SU-DHL-6 (cell line): ENCODE results near the gene UFC1.
A peak's percentile ranks its signal among the peaks of the same experiment; 100 is the strongest.
"Not testable (repeated sequence)": the region's sequence is repeated elsewhere in the genome, so short reads cannot be mapped to it uniquely, and the experiment has no call there.

Experiments
- H2AFZ ChIP-seq: fragments of 200-600 bp; sonication (generic); 2 replicates; pipeline ENCODE4 v1.6.1; 2014; ENCODE audit warnings: low read depth, mild to moderate bottlenecking, moderate library complexity, mixed read lengths, antibody characterized with exemption, low read length; ENCODE audit not compliant: severe bottlenecking
- H3F3A ChIP-seq: fragments of 200-600 bp; shearing (Covaris generic); 2 replicates; pipeline ENCODE4 v1.6.0; 2016; ENCODE audit warnings: antibody characterized with exemption, mild to moderate bottlenecking; ENCODE audit not compliant: insufficient read depth
- H3K27ac ChIP-seq: fragments of 200-600 bp; sonication (generic); 2 replicates; pipeline ENCODE4 v1.5.1; 2016; ENCODE audit warnings: low read depth, mild to moderate bottlenecking, low read length, moderate library complexity, mixed read lengths
- H3K27me3 ChIP-seq: fragments of 200-600 bp; sonication (generic), shearing (Covaris generic); 2 replicates; pipeline ENCODE4 v1.6.0; 2014; ENCODE audit warnings: mild to moderate bottlenecking, low read length
- H3K36me3 ChIP-seq: fragments of 200-600 bp; sonication (generic); 2 replicates; pipeline ENCODE4 v1.6.1; 2014; ENCODE audit warnings: mild to moderate bottlenecking, low read length, mixed read lengths
- H3K4me2 ChIP-seq: fragments of 300-600, 200-600 bp; shearing (Covaris generic), sonication (generic); 2 replicates; pipeline ENCODE4 v1.6.0; 2014; ENCODE audit warnings: low read length, low read depth, mild to moderate bottlenecking; ENCODE audit not compliant: poor library complexity, severe bottlenecking
- H3K4me3 ChIP-seq: fragments of 200-600 bp; sonication (generic); 2 replicates; pipeline ENCODE4 v1.5.1; 2014; ENCODE audit warnings: antibody characterized with exemption, low read length, mild to moderate bottlenecking, mixed read lengths; ENCODE audit not compliant: insufficient read depth, poor library complexity, severe bottlenecking
- H3K79me2 ChIP-seq: fragments of 200-600 bp; sonication (generic); 2 replicates; pipeline ENCODE4 v1.6.1; 2014; ENCODE audit warnings: mild to moderate bottlenecking, low read length, moderate library complexity; ENCODE audit not compliant: insufficient read depth
- H3K9ac ChIP-seq: fragments of 200-600 bp; sonication (generic); 2 replicates; pipeline ENCODE4 v1.7.0; 2014; ENCODE audit warnings: mild to moderate bottlenecking, low read length
- H3K9me2 ChIP-seq: fragments of 200-600 bp; sonication (generic); replicated peaks from 2 replicates; pipeline ENCODE4 v1.6.1; 2014; ENCODE audit warnings: low read length; ENCODE audit not compliant: insufficient read depth
- H3K9me3 ChIP-seq: fragments of 200-600 bp; sonication (generic); 2 replicates; pipeline ENCODE4 v1.6.1; 2014; ENCODE audit warnings: low read length, mixed read lengths; ENCODE audit not compliant: insufficient read depth
- H4K20me1 ChIP-seq: fragments of 200-600 bp; sonication (generic); 2 replicates; pipeline ENCODE4 v1.6.1; 2014; ENCODE audit warnings: low read depth, mild to moderate bottlenecking, antibody characterized with exemption, low read length, moderate library complexity, mixed read lengths
- EZH2phosphoT487 ChIP-seq: fragments of 200-600 bp; sonication (generic), shearing (Covaris generic); conservative IDR thresholded peaks from 2 replicates; pipeline ENCODE4 v1.6.1; 2018; ENCODE audit warnings: mild to moderate bottlenecking, antibody characterized with exemption, low read length, moderate library complexity, mixed read lengths
- TF ChIP-seq, protein P1 (sequence below): fragments of 200-600 bp; sonication (generic); IDR thresholded peaks from one replicate; pipeline ENCODE4 v1.5.1; 2017; ENCODE audit warnings: antibody characterized with exemption, mild to moderate bottlenecking, low read length, moderate library complexity; ENCODE audit not compliant: insufficient read depth, poor library complexity, severe bottlenecking

Gene UFC1

GRCh38 chr1:161115132-161115711 is 38.6 kb upstream of the UFC1 start:
- H3K36me3 ChIP-seq = peaks cover 4% of the 10 kb centered on the region; the same call in 1 of the 2 replicates
- H3F3A ChIP-seq = peaks cover 10% of the 10 kb centered on the region; the same call in 1 of the 2 replicates
- TF ChIP-seq, protein P1, sequence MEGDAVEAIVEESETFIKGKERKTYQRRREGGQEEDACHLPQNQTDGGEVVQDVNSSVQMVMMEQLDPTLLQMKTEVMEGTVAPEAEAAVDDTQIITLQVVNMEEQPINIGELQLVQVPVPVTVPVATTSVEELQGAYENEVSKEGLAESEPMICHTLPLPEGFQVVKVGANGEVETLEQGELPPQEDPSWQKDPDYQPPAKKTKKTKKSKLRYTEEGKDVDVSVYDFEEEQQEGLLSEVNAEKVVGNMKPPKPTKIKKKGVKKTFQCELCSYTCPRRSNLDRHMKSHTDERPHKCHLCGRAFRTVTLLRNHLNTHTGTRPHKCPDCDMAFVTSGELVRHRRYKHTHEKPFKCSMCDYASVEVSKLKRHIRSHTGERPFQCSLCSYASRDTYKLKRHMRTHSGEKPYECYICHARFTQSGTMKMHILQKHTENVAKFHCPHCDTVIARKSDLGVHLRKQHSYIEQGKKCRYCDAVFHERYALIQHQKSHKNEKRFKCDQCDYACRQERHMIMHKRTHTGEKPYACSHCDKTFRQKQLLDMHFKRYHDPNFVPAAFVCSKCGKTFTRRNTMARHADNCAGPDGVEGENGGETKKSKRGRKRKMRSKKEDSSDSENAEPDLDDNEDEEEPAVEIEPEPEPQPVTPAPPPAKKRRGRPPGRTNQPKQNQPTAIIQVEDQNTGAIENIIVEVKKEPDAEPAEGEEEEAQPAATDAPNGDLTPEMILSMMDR = no peak
- TF ChIP-seq EZH2phosphoT487 = no peak
- H3K4me3 ChIP-seq = no peak overlapping the region
- 0 out of 2 replicates have a peak, but pooled peaks cover 8% of the 10 kb centered on the region for H4K20me1 ChIP-seq
- H3K27me3 ChIP-seq = no peaks in the 10 kb centered on the region
- no peak overlapping the region for H2AFZ ChIP-seq
- H3K4me2 ChIP-seq = no peak overlapping the region
- H3K79me2 ChIP-seq = peaks cover 83% of the 10 kb centered on the region
- H3K9ac ChIP-seq = no peak overlapping the region
- H3K27ac ChIP-seq = no peak overlapping the region
- H3K9me3 ChIP-seq = no peaks in the 10 kb centered on the region
- H3K9me2 ChIP-seq = no peaks in the 10 kb centered on the region

DNA sequence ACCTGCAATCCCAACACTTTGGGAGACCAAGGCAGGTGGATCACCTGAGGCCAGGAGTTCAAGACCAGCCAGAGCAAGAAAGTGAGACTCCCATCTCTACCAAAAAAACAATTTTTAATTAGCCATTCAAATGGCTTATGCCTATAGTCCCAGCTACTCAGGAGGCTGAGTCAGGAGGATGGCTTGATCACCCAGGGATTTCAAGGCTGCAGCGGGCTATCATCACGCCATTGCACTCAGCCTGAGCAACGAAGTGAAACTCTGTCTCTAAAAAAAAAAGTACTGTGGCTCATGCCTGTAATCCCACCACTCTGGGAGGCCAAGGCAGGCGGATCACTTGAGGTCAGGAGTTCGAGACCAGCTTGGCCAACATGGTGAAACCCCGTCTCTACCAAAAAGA is 37.8 kb upstream of the UFC1 start:
- H4K20me1 ChIP-seq, H2AFZ ChIP-seq, H3K9me2 ChIP-seq, H3K27ac ChIP-seq, H3K9me3 ChIP-seq, H3K27me3 ChIP-seq, H3K36me3 ChIP-seq, H3K4me3 ChIP-seq, H3F3A ChIP-seq, H3K9ac ChIP-seq: not testable (repeated sequence)
- Histone ChIP-seq H3K79me2 (peaks cover 77% of the 10 kb centered on the region), H3K4me2 (peak overlapping the region; percentile 73)

DNA sequence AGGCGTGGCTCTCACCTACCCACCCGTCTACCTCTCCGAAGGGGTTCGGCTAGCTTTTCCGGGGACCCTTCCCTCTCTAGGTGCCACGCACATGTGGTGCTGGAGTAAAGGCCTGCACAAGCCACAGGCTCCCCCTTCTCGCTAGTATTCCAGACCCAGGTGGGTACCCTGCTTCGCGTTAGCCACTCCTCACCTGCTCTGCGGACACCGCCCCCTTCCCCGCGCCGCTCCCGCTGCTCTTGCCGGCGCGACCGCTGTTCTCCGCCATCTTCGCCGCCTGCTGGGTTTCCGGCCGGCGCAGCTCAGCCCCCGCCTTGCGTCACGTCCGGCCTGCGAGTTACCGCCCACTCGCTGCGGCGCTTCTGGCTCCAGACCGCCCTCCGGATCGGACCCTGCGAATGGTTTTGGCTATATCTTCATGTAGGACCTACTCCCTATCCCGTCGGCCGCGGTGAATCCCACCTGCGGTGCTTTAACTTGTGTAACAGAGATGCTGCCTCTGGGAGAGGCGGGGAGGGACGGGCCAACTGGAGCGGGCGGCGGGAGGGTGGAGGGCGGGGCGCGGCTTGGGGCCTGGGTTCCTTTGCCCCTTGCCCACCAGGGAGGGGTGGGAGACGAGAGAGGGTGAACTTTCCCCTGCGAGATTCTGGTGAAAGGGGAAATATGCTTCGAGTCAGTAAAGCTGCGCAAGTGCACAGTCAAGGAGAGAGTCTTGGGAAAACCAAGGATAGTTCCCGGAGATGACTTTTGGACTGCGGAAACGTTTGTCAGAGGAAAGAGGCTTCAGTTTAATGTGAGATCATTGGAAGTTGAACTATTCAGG is 35.8 kb upstream of the UFC1 start, which contains the start of the genes NIT1 and PFDN2:
TSS of gene NIT1 (plus strand) at position 347 of the 823 bp plus-strand sequence. CDS start at position 419, 72 bp downstream.
TSS of gene PFDN2 (minus strand) at position 279 of the 823 bp plus-strand sequence. CDS start at position 268, 11 bp downstream.
- H3K9me2 ChIP-seq = no peaks in the 10 kb centered on the region
- H3K36me3 ChIP-seq = 0 out of 2 replicates have a peak, but pooled peaks cover 4% of the 10 kb centered on the region
- H3F3A ChIP-seq = peaks cover 8% of the 10 kb centered on the region; the same call in 1 of the 2 replicates
- H3K9me3 ChIP-seq = no peaks in the 10 kb centered on the region
- H3K9ac ChIP-seq = peak within 1 kb of the TSS; percentile 73
- TF ChIP-seq EZH2phosphoT487 = no peak
- TF ChIP-seq, protein P1 = no peak
- peak within 1 kb of the TSS; percentile 82 for H3K4me3 ChIP-seq
- H3K27ac ChIP-seq = peak within 1 kb of the TSS; percentile 48
- H3K27me3 ChIP-seq = no peaks in the 10 kb centered on the region
- 0 out of 2 replicates have a peak, but pooled peaks cover 2% of the 10 kb centered on the region for H4K20me1 ChIP-seq
- H3K79me2 ChIP-seq = peaks cover 58% of the 10 kb centered on the region
- peak within 1 kb of the TSS; percentile 69 for H2AFZ ChIP-seq
- peak within 1 kb of the TSS; percentile 73 for H3K4me2 ChIP-seq
